H1 (cell line): ENCODE results near the gene RESF1. TPM values are rescaled to one million over a fixed set of nuclear protein-coding genes. Genes with fewer than 3 reads are reported as not detected.

Source experiments
- CHD7 ChIP-seq: fragments of 300-600 bp; sonication (generic); IDR thresholded peaks from 2 replicates; pipeline ENCODE4 v1.7.1; 2012; ENCODE audit warnings: low read length, moderate library complexity, mild to moderate bottlenecking, inconsistent platforms; ENCODE audit not compliant: insufficient replicate concordance
- EGR1 ChIP-seq: IDR thresholded peaks from 2 replicates; pipeline ENCODE4 v1.6.1; 2011; ENCODE audit warnings: low read depth, low read length, borderline replicate concordance
- EZH2 ChIP-seq: fragments of 200-600 bp; sonication (generic); IDR thresholded peaks from 2 replicates; pipeline ENCODE4 v1.7.1; 2012; ENCODE audit warnings: low read depth, mild to moderate bottlenecking, moderate library complexity, low read length, inconsistent platforms; ENCODE audit not compliant: severe bottlenecking
- FOSL1 ChIP-seq: IDR thresholded peaks from 2 replicates; pipeline ENCODE4 v1.6.1; 2011; ENCODE audit warnings: mild to moderate bottlenecking, low read depth, low read length, moderate library complexity; ENCODE audit not compliant: insufficient read depth
- KDM5A ChIP-seq: fragments of 200-600 bp; IDR thresholded peaks from 2 replicates; pipeline ENCODE4 v1.7.1; 2012; ENCODE audit warnings: mild to moderate bottlenecking, low read length, inconsistent platforms, mixed read lengths
- MAX ChIP-seq: IDR thresholded peaks from 2 replicates; pipeline ENCODE4 v1.6.1; 2012; ENCODE audit warnings: inconsistent platforms
- RFX5 ChIP-seq: IDR thresholded peaks from 2 replicates; pipeline ENCODE4 v1.6.1; 2011; ENCODE audit warnings: low read depth, low read length, improper control_type of control experiment, borderline replicate concordance
- RXRA ChIP-seq: IDR thresholded peaks from 2 replicates; pipeline ENCODE4 v1.6.1; 2011; ENCODE audit warnings: low read depth, mild to moderate bottlenecking, low read length, moderate library complexity; ENCODE audit not compliant: insufficient read depth
- TAF1 ChIP-seq: IDR thresholded peaks from 2 replicates; pipeline ENCODE4 v1.6.1; 2011; ENCODE audit warnings: mild to moderate bottlenecking, low read depth, low read length
- TBP ChIP-seq: IDR thresholded peaks from 2 replicates; pipeline ENCODE4 v1.6.1; 2011; ENCODE audit warnings: low read depth, low read length, improper control_type of control experiment
- USF2 ChIP-seq: IDR thresholded peaks from 2 replicates; pipeline ENCODE4 v1.6.1; 2011; ENCODE audit warnings: low read length, improper control_type of control experiment
- polyA plus RNA-seq, 7 experiments: library from polyadenylated mRNA; depleted of rRNA in 3 of 7; stranded (reverse) in 5 of 7; unstranded in 2 of 7; fragments of >200 nt in 5 of 7; fragments of 200-250 nt in 2 of 7; gene quantifications; 1 replicate in 5 of 7; 2 replicates in 1 of 7; 4 replicates in 1 of 7; pipeline versions ENCODE4 v1.2.1 to v1.2.3, GENCODE V29; 2011 to 2013; ENCODE audit warnings: missing spikeins in 2 of 7, mixed read lengths in 2 of 7
- total RNA-seq: library from RNA; stranded (reverse); fragmentation: NEBNext Ultra II Directional; extraction: Animal tissue kit (Norgen Biotek cat#: 25700); gene quantifications from 2 replicates; pipeline ENCODE4 v1.2.1, GENCODE V29; 2021

The RESF1 gene
- total and polyA plus RNA-seq, 2 of the 8 experiments (the other 6 are each of a cell fraction or from before 2014, with no cell fraction given), result 64.3 to 128 TPM

- TF ChIP-seq CHD7 (no peak), FOSL1 (no peak), TBP (no peak), MAX (no peak), RXRA (no peak), USF2 (no peak), KDM5A (no peak), RFX5 (no peak), TAF1 (no peak), EZH2 (no peak), EGR1 (no peak)
These were observed 6.8 kb upstream of the RESF1 start (continued) for GRCh38 chr12:31952418-31952817.
